ENCODE results near the gene PDC. TPM values are rescaled to one million over a fixed set of nuclear protein-coding genes. Genes with fewer than 3 reads are reported as not detected.

PDC gene
- total and polyA plus RNA-seq, 2 donors (not counting 3 experiments of a cell fraction or from before 2014, with no cell fraction given): not detected

- no peak for FAIRE-seq
Measured at GRCh38 chr1:186481303-186481888, 20.5 kb upstream of the PDC start.

More at GRCh38 chr1:186481303-186481888, 20.5 kb upstream of the PDC start:
- Histone ChIP-seq H3K9me3 (replicated peaks; ENCODE audit: control insufficient read depth, insufficient read depth, low read length) (no peaks in the 10 kb centered on the region), H3K27ac (ENCODE audit: insufficient read depth, low read depth, low read length) (no peak overlapping the region), H3K36me3 (ENCODE audit: control insufficient read depth in 2 of 2, extremely low read depth in 1 of 2, insufficient read depth in 2 of 2, low read length in 2 of 2) (no peaks in the 10 kb centered on the region), H4K20me1 (replicated peaks; ENCODE audit: control insufficient read depth, extremely low read depth, insufficient read depth, low read length) (no peaks in the 10 kb centered on the region), H3K4me2 (ENCODE audit: insufficient read depth, low read length) (no peak overlapping the region), H3K9ac (replicated peaks; ENCODE audit: extremely low read depth, insufficient read depth, low read length) (no peak overlapping the region), H3K9me1 (replicated peaks; ENCODE audit: control insufficient read depth, extremely low read depth, insufficient read depth, low read length) (no peaks in the 10 kb centered on the region), H3K4me3 (replicated peaks in 1 of 3; ENCODE audit: insufficient read depth in 1 of 3, low read depth in 1 of 3, low read length in 3 of 3) (no peak overlapping the region), H2AFZ (ENCODE audit: low read depth, low read length) (no peak overlapping the region), H3K27me3 (ENCODE audit: control insufficient read depth in 2 of 2, insufficient read depth in 2 of 2, low read length in 2 of 2) (no peaks in the 10 kb centered on the region), H3K79me2 (ENCODE audit: control insufficient read depth, insufficient read depth, low read length) (no peaks in the 10 kb centered on the region), H3K4me1 (ENCODE audit: control insufficient read depth, extremely low read depth, insufficient read depth, low read length) (peaks cover 28% of the 10 kb centered on the region)
- no TSS peak for BruUV-seq (replicated peaks)
- intact Hi-C loops (cut with micrococcal nuclease): loop anchor here (5.0 kb wide), 1 partner anchor 56 kb away; no protein-coding TSS in a partner anchor
- DNase-seq (ENCODE audit: low read depth, low spot score): no peak
- dilution Hi-C loops (cut with MboI; ENCODE audit: extremely low pct_ligation_motif_present, low sequenced_read_pairs): no loop called here
- TF ChIP-seq POLR2AphosphoS5 (IDR thresholded peaks at IDR 0.05; ENCODE audit: insufficient read depth, low read depth, low read length) (no peak), EZH2 (IDR thresholded peaks at IDR 0.05; ENCODE audit: borderline replicate concordance, low read depth, low read length, severe bottlenecking) (no peak), FOS (IDR thresholded peaks at IDR 0.05; ENCODE audit: borderline replicate concordance, insufficient read depth, low read length) (no peak), JUN (IDR thresholded peaks at IDR 0.05; ENCODE audit: borderline replicate concordance, insufficient read depth, insufficient read length, low read depth) (no peak), CTCF (IDR thresholded peaks at IDR 0.05; ENCODE audit: extremely low read depth in 1 of 2, insufficient read depth in 1 of 2, low read depth in 1 of 2, low read length in 2 of 2) (no peak), GATA2 (IDR thresholded peaks at IDR 0.05; ENCODE audit: insufficient read depth, insufficient read length, low read depth, low read length) (no peak), POLR2A (IDR thresholded peaks at IDR 0.05; ENCODE audit: low read depth, low read length) (no peak), MAX (IDR thresholded peaks at IDR 0.05; ENCODE audit: insufficient read depth, insufficient read length) (no peak), MYC (IDR thresholded peaks at IDR 0.05; ENCODE audit: low read depth, low read length) (no peak)
- ChIA-PET CTCF (interaction anchor here (0.9 kb wide), 1 partner anchor 101 kb away, joined by 3 read pairs; no protein-coding TSS in a partner anchor), POLR2A (no interaction called here)

Data from endothelial cell of umbilical vein (primary cell).